H1 (cell line): ENCODE data around the gene CCDC18. TPM values are rescaled to one million over a fixed set of nuclear protein-coding genes. Genes with fewer than 3 reads are reported as not detected.

Experiments used
- BCL11A ChIP-seq, 2 experiments: IDR thresholded peaks; one replicate each; pipeline ENCODE4 v1.6.1; 2011; ENCODE audit warnings: low read depth in 2 of 2, low read length in 2 of 2, mild to moderate bottlenecking in 2 of 2
- CHD1 ChIP-seq: IDR thresholded peaks from 2 replicates; pipeline ENCODE4 v1.6.1; 2012; ENCODE audit warnings: low read depth, low read length, improper control_type of control experiment
- E2F6 ChIP-seq: IDR thresholded peaks from 2 replicates; pipeline ENCODE4 v1.6.1; 2012; ENCODE audit warnings: inconsistent platforms
- EGR1 ChIP-seq: IDR thresholded peaks from 2 replicates; pipeline ENCODE4 v1.6.1; 2011; ENCODE audit warnings: low read depth, low read length, borderline replicate concordance
- KDM1A ChIP-seq: fragments of 200-600, 300-600 bp; sonication (generic); IDR thresholded peaks from 2 replicates; pipeline ENCODE4 v1.7.1; 2016; ENCODE audit warnings: mild to moderate bottlenecking, low read length, borderline replicate concordance
- KDM5A ChIP-seq: fragments of 200-600 bp; IDR thresholded peaks from 2 replicates; pipeline ENCODE4 v1.7.1; 2012; ENCODE audit warnings: mild to moderate bottlenecking, low read length, inconsistent platforms, mixed read lengths
- NRF1 ChIP-seq: IDR thresholded peaks from 2 replicates; pipeline ENCODE4 v1.6.1; 2011; ENCODE audit warnings: mild to moderate bottlenecking, low read depth, low read length, improper control_type of control experiment
- PHF8 ChIP-seq: fragments of 200-600 bp; sonication (generic); conservative IDR thresholded peaks from 2 replicates; pipeline ENCODE4 v1.7.1; 2012; ENCODE audit warnings: low read depth, mild to moderate bottlenecking, inconsistent platforms, low read length, moderate library complexity
- RAD21 ChIP-seq, 2 experiments: IDR thresholded peaks in 1 of 2; conservative IDR thresholded peaks in 1 of 2; 2 replicates each; pipeline ENCODE4 v1.6.1; 2011; ENCODE audit warnings: low read depth in 2 of 2, low read length in 2 of 2, improper control_type of control experiment in 1 of 2, inconsistent platforms in 1 of 2, mild to moderate bottlenecking in 1 of 2, moderate library complexity in 1 of 2
- SAP30 ChIP-seq: fragments of 300-600 bp; sonication (generic); IDR thresholded peaks from 2 replicates; pipeline ENCODE4 v1.7.1; 2012; ENCODE audit warnings: low read length, moderate library complexity, mild to moderate bottlenecking, inconsistent platforms; ENCODE audit not compliant: insufficient read depth, insufficient replicate concordance
- SIN3A ChIP-seq, 2 experiments: IDR thresholded peaks in 1 of 2; conservative IDR thresholded peaks in 1 of 2; 2 replicates each; pipeline ENCODE4 v1.6.1; 2011 to 2012; ENCODE audit warnings: low read length in 2 of 2, improper control_type of control experiment in 1 of 2, low read depth in 1 of 2, mild to moderate bottlenecking in 1 of 2
- SIX5 ChIP-seq: IDR thresholded peaks from 2 replicates; pipeline ENCODE4 v1.6.1; 2011; ENCODE audit warnings: mild to moderate bottlenecking, low read depth, low read length
- TBP ChIP-seq: IDR thresholded peaks from 2 replicates; pipeline ENCODE4 v1.6.1; 2011; ENCODE audit warnings: low read depth, low read length, improper control_type of control experiment
- YY1 ChIP-seq: IDR thresholded peaks from 2 replicates; pipeline ENCODE4 v1.6.1; 2011; ENCODE audit warnings: low read depth, mild to moderate bottlenecking, low read length
- ZNF274 ChIP-seq: IDR thresholded peaks from 2 replicates; pipeline ENCODE4 v1.7.0; 2012; ENCODE audit warnings: low read length, borderline replicate concordance; ENCODE audit errors: extremely low read depth
- polyA plus RNA-seq, 7 experiments: library from polyadenylated mRNA; depleted of rRNA in 3 of 7; stranded (reverse) in 5 of 7; unstranded in 2 of 7; fragments of >200 nt in 5 of 7; fragments of 200-250 nt in 2 of 7; gene quantifications; 1 replicate in 5 of 7; 2 replicates in 1 of 7; 4 replicates in 1 of 7; pipeline versions ENCODE4 v1.2.1 to v1.2.3, GENCODE V29; 2011 to 2013; ENCODE audit warnings: missing spikeins in 2 of 7, mixed read lengths in 2 of 7
- total RNA-seq: library from RNA; stranded (reverse); fragmentation: NEBNext Ultra II Directional; extraction: Animal tissue kit (Norgen Biotek cat#: 25700); gene quantifications from 2 replicates; pipeline ENCODE4 v1.2.1, GENCODE V29; 2021

The CCDC18 gene
- total and polyA plus RNA-seq, 2 of the 8 experiments (the other 6 are each of a cell fraction or from before 2014, with no cell fraction given): 3.0 to 21.2 TPM

GRCh38 chr1:93180723-93181613 is at the start of gene CCDC18 (continued):
- TF ChIP-seq RAD21 (IDR thresholded peaks at IDR 0.05 in 1 of 2, conservative IDR thresholded peaks at IDR 0.05 in 1 of 2; ENCODE audit: low read depth in 2 of 2, low read length in 2 of 2) (no peak), KDM5A (no peak), SAP30 (peak; percentile 89), EGR1 (peak; percentile 33; the same call in 1 of the 2 replicates), ZNF274 (no peak), PHF8 (peak; percentile 64), YY1 (no peak), E2F6 (peak; percentile 65; the same call in 1 of the 2 replicates), SIN3A (conservative IDR thresholded peaks at IDR 0.05 in 1 of 2, IDR thresholded peaks at IDR 0.05 in 1 of 2; ENCODE audit: low read depth in 1 of 2, low read length in 2 of 2) (peak in 1 of 2 experiments; percentile 67; a peak in 1 of 4 replicates), KDM1A (no peak), CHD1 (no peak), SIX5 (no peak), BCL11A (IDR thresholded peaks at IDR 0.05; ENCODE audit: low read depth in 2 of 2, low read length in 2 of 2) (no peak), TBP (no peak), NRF1 (no peak)
